HCT116 (cell line): ENCODE measurements around the gene CNTN5. TPM values are rescaled to one million over a fixed set of nuclear protein-coding genes. Genes with fewer than 3 reads are reported as not detected.

Experiments
- ATAC-seq: fragments of 200-7000 bp; cut with Tn5 transposase; 2 replicates; pipeline ENCODE4 v1.9.1; 2020; ENCODE audit warnings: mild to moderate bottlenecking, moderate library complexity
- BruUV-seq: library from RNA; stranded (reverse); fragments of 400-500 nt; replicated peaks from 2 replicates; lab custom pipeline; 2021; lab: Mats Ljungman, UMichigan
- CTCF ChIA-PET: fragments of 300-600 bp; sonication (Branson Sonifier 250); formaldehyde crosslinking; loops from one replicate; lab custom pipeline; 2021; ENCODE audit warnings: antibody characterized with exemption; lab: Charles Lee
- POLR2A ChIA-PET: fragments of 300-600, 350-600 bp; sonication (Branson Sonifier 250); formaldehyde crosslinking; loops from one replicate; lab custom pipeline; 2021; ENCODE audit warnings: antibody characterized with exemption; lab: Charles Lee
- RAD21 ChIA-PET, 2 experiments: fragments of 300-600 bp; sonication (Branson Sonifier 250); formaldehyde crosslinking; loops; one replicate each; lab custom pipeline; 2023; ENCODE audit warnings: low total read pairs in 2 of 2; ENCODE audit not compliant: uncharacterized antibody in 2 of 2, unreplicated experiment in 2 of 2, low non-redundant PET in 1 of 2; lab: Charles Lee
- DNase-seq: peaks from one replicate; pipeline ENCODE4 v3.0.0-alpha.2; 2010; ENCODE audit warnings: low read depth, low spot score
- H2AFZ ChIP-seq: fragments of 200-600 bp; shearing (Covaris generic), sonication (generic); 2 replicates; pipeline ENCODE4 v1.6.1; 2017; ENCODE audit warnings: low read depth, mixed run types, mixed read lengths, antibody characterized with exemption, low read length; ENCODE audit not compliant: poor library complexity, severe bottlenecking
- H3K27ac ChIP-seq: 2 replicates; pipeline ENCODE4 v1.5.1; 2012; ENCODE audit warnings: low read depth, low read length
- H3K27me3 ChIP-seq: fragments of 200-600 bp; sonication (generic); 2 replicates; pipeline ENCODE4 v1.6.1; 2016; ENCODE audit warnings: mixed run types, low read length, mixed read lengths; ENCODE audit not compliant: insufficient read depth
- H3K36me3 ChIP-seq, 2 experiments: fragments of 200-500 bp in 1 of 2; fragments of 200-600 bp in 1 of 2; sonication (Bioruptor generic) in 1 of 2; sonication (generic) in 1 of 2; 2 replicates each; pipeline versions ENCODE4 v1.5.1 to v1.6.1; 2014 to 2016; ENCODE audit warnings: low read length in 2 of 2, inconsistent platforms in 1 of 2, mixed read lengths in 1 of 2, mixed run types in 1 of 2; ENCODE audit not compliant: insufficient read depth in 2 of 2, control insufficient read depth in 1 of 2
- H3K4me1 ChIP-seq, 2 experiments: fragments of 200-600 bp in 1 of 2; sonication (generic) in 1 of 2; 2 replicates each; pipeline versions ENCODE4 v1.5.1 to v1.6.1; 2012 to 2017; ENCODE audit warnings: low read length in 2 of 2, inconsistent platforms in 1 of 2, mild to moderate bottlenecking in 1 of 2, mixed read lengths in 1 of 2, mixed run types in 1 of 2, moderate library complexity in 1 of 2; ENCODE audit not compliant: insufficient read depth in 2 of 2, control insufficient read depth in 1 of 2
- H3K4me2 ChIP-seq: fragments of 200-600 bp; sonication (generic); 2 replicates; pipeline ENCODE4 v1.6.1; 2017; ENCODE audit warnings: mixed run types, low read length, mixed read lengths
- H3K4me3 ChIP-seq, 2 experiments: fragments of 200-600 bp in 1 of 2; sonication (generic) in 1 of 2; replicated peaks in 1 of 2; 2 replicates each; pipeline ENCODE4 v1.5.1; 2011 to 2016; ENCODE audit warnings: low read length in 2 of 2, control low read depth in 1 of 2, low read depth in 1 of 2, mild to moderate bottlenecking in 1 of 2, mixed read lengths in 1 of 2, mixed run types in 1 of 2
- H3K79me2 ChIP-seq: fragments of 200-600 bp; sonication (generic); 2 replicates; pipeline ENCODE4 v1.6.1; 2017; ENCODE audit warnings: mild to moderate bottlenecking, mixed run types, low read length, moderate library complexity, mixed read lengths; ENCODE audit not compliant: insufficient read depth
- H3K9ac ChIP-seq: fragments of 200-600 bp; sonication (generic); 2 replicates; pipeline ENCODE4 v1.6.1; 2016; ENCODE audit warnings: low read length, mixed read lengths
- H3K9me2 ChIP-seq: fragments of 200-600 bp; sonication (generic), shearing (Covaris generic); 2 replicates; pipeline ENCODE4 v1.6.1; 2017; ENCODE audit warnings: mixed run types, mild to moderate bottlenecking, moderate library complexity; ENCODE audit not compliant: insufficient read depth
- H3K9me3 ChIP-seq, 2 experiments: fragments of 200-500 bp in 1 of 2; fragments of 200-600 bp in 1 of 2; sonication (Bioruptor generic) in 1 of 2; sonication (generic) in 1 of 2; 2 replicates each; pipeline ENCODE4 v1.6.1; 2014 to 2017; ENCODE audit warnings: low read length in 2 of 2, mixed read lengths in 2 of 2, inconsistent platforms in 1 of 2, low read depth in 1 of 2, mild to moderate bottlenecking in 1 of 2, mixed run types in 1 of 2, moderate library complexity in 1 of 2; ENCODE audit not compliant: control insufficient read depth in 1 of 2, insufficient read depth in 1 of 2
- H4K20me1 ChIP-seq: fragments of 200-600 bp; sonication (generic), shearing (Covaris generic); 2 replicates; pipeline ENCODE4 v1.6.1; 2017; ENCODE audit warnings: mixed run types, mild to moderate bottlenecking, moderate library complexity; ENCODE audit not compliant: insufficient read depth
- EGR1 ChIP-seq: IDR thresholded peaks from 2 replicates; pipeline ENCODE4 v1.6.1; 2012; ENCODE audit warnings: low read depth
- ELF1 ChIP-seq: IDR thresholded peaks from 2 replicates; pipeline ENCODE4 v1.6.1; 2012; ENCODE audit warnings: low read depth, borderline replicate concordance
- EZH2 ChIP-seq: fragments of 200-600 bp; sonication (generic); IDR thresholded peaks from 2 replicates; pipeline ENCODE4 v1.6.1; 2017; ENCODE audit warnings: antibody characterized with exemption, mixed run types
- FOSL1 ChIP-seq: IDR thresholded peaks from 2 replicates; pipeline ENCODE4 v1.6.1; 2012; ENCODE audit warnings: low read depth
- POLR2AphosphoS5 ChIP-seq: IDR thresholded peaks from 2 replicates; pipeline ENCODE4 v1.6.1; 2011; ENCODE audit warnings: mild to moderate bottlenecking, low read depth, low read length, moderate library complexity
- SP1 ChIP-seq: IDR thresholded peaks from 2 replicates; pipeline ENCODE4 v1.6.1; 2012; ENCODE audit warnings: low read depth
- YY1 ChIP-seq: IDR thresholded peaks from 2 replicates; pipeline ENCODE4 v1.6.1; 2011; ENCODE audit warnings: low read length, low read depth, moderate library complexity, mild to moderate bottlenecking; ENCODE audit not compliant: insufficient replicate concordance; ENCODE audit errors: extremely low read depth
- ZFX ChIP-seq: fragments of 450-650 bp; IDR thresholded peaks from 2 replicates; pipeline ENCODE4 v1.6.1; 2017
- intact Hi-C: fragments of 100-400 bp; cut with micrococcal nuclease; formaldehyde crosslinking; loops from 2 replicates; pipeline ENCODE4 v1.10.0; 2022
- total RNA-seq: library from RNA; stranded (reverse); gene quantifications from one replicate; pipeline ENCODE4 v1.2.1, GENCODE V29; 2021; ENCODE audit not compliant: unreplicated experiment
- TF ChIP-seq, protein P1 (sequence below): IDR thresholded peaks from 2 replicates; pipeline ENCODE4 v1.6.1; 2012
- TF ChIP-seq, protein P2 (sequence below): IDR thresholded peaks from 2 replicates; pipeline ENCODE4 v1.6.1; 2011; ENCODE audit warnings: mild to moderate bottlenecking, low read length, moderate library complexity; ENCODE audit not compliant: insufficient replicate concordance; ENCODE audit errors: extremely low read depth

Gene CNTN5
- total RNA-seq, 1 experiment from 2014 or later, result not detected

DNA sequence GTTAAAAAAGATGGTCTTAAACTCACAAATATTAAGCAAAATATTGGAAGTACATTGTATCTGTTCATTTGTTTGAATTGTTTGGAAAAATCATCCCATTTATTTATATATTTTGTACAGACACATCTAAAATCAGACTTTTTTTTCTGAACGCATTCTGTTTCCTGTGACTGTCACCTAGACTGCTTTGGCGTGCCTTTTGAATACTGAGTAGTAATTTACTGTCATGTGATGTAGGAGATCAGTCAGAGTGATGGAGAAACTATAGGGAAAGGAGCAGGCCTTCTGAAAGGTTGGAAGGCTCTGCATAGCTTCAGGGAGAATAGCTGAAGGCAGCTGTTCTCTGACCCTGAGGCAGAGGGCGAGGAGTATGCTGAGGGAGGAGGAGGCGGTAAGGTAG is 1214.3 kb downstream of the CNTN5 start:
- DNase-seq, result no peak
- H3K27me3 ChIP-seq, result no peaks in the 10 kb centered on the region
- H3K4me1 ChIP-seq, result no peaks in the 10 kb centered on the region
- CTCF ChIA-PET, result no interaction called here
- no peak overlapping the region for H3K27ac ChIP-seq
- no peaks in the 10 kb centered on the region for H3K9me2 ChIP-seq
- no peak for ATAC-seq
- no TSS peak for BruUV-seq
- TF ChIP-seq EZH2 (no peak), POLR2AphosphoS5 (no peak), EGR1 (no peak), ELF1 (no peak), SP1 (no peak), YY1 (no peak), FOSL1 (no peak), ZFX (no peak)
- TF ChIP-seq, protein P1, sequence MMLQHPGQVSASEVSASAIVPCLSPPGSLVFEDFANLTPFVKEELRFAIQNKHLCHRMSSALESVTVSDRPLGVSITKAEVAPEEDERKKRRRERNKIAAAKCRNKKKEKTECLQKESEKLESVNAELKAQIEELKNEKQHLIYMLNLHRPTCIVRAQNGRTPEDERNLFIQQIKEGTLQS, result no peak
- TF ChIP-seq, protein P2, sequence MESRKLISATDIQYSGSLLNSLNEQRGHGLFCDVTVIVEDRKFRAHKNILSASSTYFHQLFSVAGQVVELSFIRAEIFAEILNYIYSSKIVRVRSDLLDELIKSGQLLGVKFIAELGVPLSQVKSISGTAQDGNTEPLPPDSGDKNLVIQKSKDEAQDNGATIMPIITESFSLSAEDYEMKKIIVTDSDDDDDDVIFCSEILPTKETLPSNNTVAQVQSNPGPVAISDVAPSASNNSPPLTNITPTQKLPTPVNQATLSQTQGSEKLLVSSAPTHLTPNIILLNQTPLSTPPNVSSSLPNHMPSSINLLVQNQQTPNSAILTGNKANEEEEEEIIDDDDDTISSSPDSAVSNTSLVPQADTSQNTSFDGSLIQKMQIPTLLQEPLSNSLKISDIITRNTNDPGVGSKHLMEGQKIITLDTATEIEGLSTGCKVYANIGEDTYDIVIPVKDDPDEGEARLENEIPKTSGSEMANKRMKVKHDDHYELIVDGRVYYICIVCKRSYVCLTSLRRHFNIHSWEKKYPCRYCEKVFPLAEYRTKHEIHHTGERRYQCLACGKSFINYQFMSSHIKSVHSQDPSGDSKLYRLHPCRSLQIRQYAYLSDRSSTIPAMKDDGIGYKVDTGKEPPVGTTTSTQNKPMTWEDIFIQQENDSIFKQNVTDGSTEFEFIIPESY, result no peak
- no peak overlapping the region for H3K4me2 ChIP-seq
- no peaks in the 10 kb centered on the region for H3K9me3 ChIP-seq
- H3K36me3 ChIP-seq, result no peaks in the 10 kb centered on the region
- H3K4me3 ChIP-seq, result no peak overlapping the region
- H4K20me1 ChIP-seq, result no peaks in the 10 kb centered on the region
- no peak overlapping the region for H3K9ac ChIP-seq
- RAD21 ChIA-PET, result no interaction called here
- H3K79me2 ChIP-seq, result no peaks in the 10 kb centered on the region
- H2AFZ ChIP-seq, result no peak overlapping the region
- intact Hi-C loops, result no loop called here
- POLR2A ChIA-PET, result no interaction called here
